Erythroblast (primary cell): Measurements from ENCODE around the gene C20orf173.

Experiments
- GATA1 ChIP-seq: IDR thresholded peaks from 2 replicates; pipeline ENCODE4 v1.6.1; 2011; ENCODE audit warnings: low read depth, mild to moderate bottlenecking, control low read depth, low read length, moderate library complexity
- POLR2A ChIP-seq: IDR thresholded peaks from 2 replicates; pipeline ENCODE4 v1.6.1; 2011; ENCODE audit warnings: mild to moderate bottlenecking, low read length

DNA sequence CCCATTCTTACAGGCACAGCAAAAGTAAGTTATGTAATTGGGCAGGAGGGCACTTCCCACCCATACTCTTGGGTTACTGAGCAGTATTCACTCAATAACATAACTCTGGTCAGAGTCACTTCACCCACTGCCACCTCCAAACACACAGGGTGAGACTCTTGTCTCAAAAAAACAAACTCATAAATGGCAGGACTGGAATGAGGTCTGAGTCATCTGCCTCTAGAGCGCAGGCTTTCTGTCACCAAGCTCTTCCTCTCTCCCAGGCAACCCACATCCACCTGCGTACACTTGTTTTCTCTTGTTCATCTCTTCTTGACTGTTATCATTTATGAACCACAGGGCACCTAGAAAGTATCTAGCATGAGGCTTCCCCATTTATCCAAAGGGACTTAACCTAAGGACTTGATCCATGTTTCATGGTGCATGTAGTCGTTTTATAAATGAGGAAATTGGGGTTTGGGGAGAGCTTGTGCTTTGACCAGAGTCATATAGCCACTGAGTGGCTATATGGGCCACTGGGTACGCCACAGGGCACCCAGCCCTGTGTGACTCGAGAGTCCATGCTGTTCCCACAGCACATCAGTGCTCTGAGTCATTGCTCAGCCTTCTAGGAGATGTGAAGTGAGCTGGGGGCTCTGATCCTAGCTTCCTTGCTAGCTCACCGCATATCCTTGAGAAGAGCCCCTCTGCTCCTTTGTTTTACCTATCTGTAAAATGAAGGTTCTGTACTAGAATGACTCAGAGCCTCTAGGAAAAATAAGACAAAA is 22.4 kb downstream of the C20orf173 start:
- TF ChIP-seq POLR2A = no peak
- no peak for TF ChIP-seq GATA1
